Coronary artery (tissue), 2 donors: ENCODE measurements around the gene RBM38.

ENCODE experiments used
- DNase-seq: peaks from one replicate; pipeline ENCODE4 v3.0.0-alpha.2; 2017; ENCODE audit warnings: low spot score
- H3K27ac ChIP-seq, 2 donors: fragments of 200-600 bp; sonication (generic); one replicate each; pipeline ENCODE4 v1.5.1; 2016 to 2019
- H3K4me3 ChIP-seq: fragments of 200-600 bp; sonication (generic); 2 replicates; pipeline ENCODE4 v1.5.1; 2016; ENCODE audit warnings: mild to moderate bottlenecking, moderate library complexity
- CTCF ChIP-seq: fragments of 200-600 bp; sonication (generic); IDR thresholded peaks from one replicate; pipeline ENCODE4 v1.5.1; 2019; ENCODE audit warnings: antibody characterized with exemption

Gene RBM38

GRCh38 chr20:57396212-57396983 lies 5.2 kb downstream of the RBM38 start:
- no peak for TF ChIP-seq CTCF
- Histone ChIP-seq H3K4me3 (peak overlapping the region; percentile 37), H3K27ac (peak overlapping the region; percentile 77 to 81)
- DNase-seq: no peak

- TF ChIP-seq CTCF: no peak
- DNase-seq: no peak
- H3K4me3 ChIP-seq: no peak overlapping the region
- H3K27ac ChIP-seq: peak overlapping the region in 1 of 2 donors; percentile 24
Observed at GRCh38 chr20:57396984-57397692, 5.9 kb downstream of the RBM38 start.

GRCh38 chr20:57397693-57398108 lies 6.5 kb downstream of the RBM38 start:
- no peak for TF ChIP-seq CTCF
- peak overlapping the region in 1 of 2 donors; percentile 24 for H3K27ac ChIP-seq
- H3K4me3 ChIP-seq: no peak overlapping the region
- DNase-seq: no peak

GRCh38 chr20:57398231-57398821 lies 7.1 kb downstream of the RBM38 start:
- Histone ChIP-seq H3K27ac (peak overlapping the region in 1 of 2 donors; percentile 39), H3K4me3 (peak overlapping the region; percentile 16)
- no peak for DNase-seq

GRCh38 chr20:57398901-57399535 lies 7.8 kb downstream of the RBM38 start:
- DNase-seq: no peak
- Histone ChIP-seq H3K4me3 (no peak overlapping the region), H3K27ac (peak overlapping the region; percentile 3 to 39)
- no peak for TF ChIP-seq CTCF

More at GRCh38 chr20:57398231-57398821, 7.1 kb downstream of the RBM38 start:
- no peak for TF ChIP-seq CTCF

GRCh38 chr20:57399587-57400155 lies 8.5 kb downstream of the RBM38 start:
- H3K4me3 ChIP-seq: no peak overlapping the region
- H3K27ac ChIP-seq: peak overlapping the region; percentile 3 to 5
- no peak for DNase-seq
- no peak for TF ChIP-seq CTCF
